Hepatocyte (in vitro differentiated cells): ENCODE measurements around the gene FGF2. TPM values are rescaled to one million over a fixed set of nuclear protein-coding genes. Genes with fewer than 3 reads are reported as not detected.

Experiments
- DNase-seq: peaks from one replicate; pipeline ENCODE4 v3.0.0-alpha.2; 2016; ENCODE audit warnings: low spot score
- H2AFZ ChIP-seq: fragments of 200-600 bp; sonication (generic); 2 replicates; pipeline ENCODE4 v1.6.0; 2016; ENCODE audit warnings: antibody characterized with exemption, mild to moderate bottlenecking
- H3K27ac ChIP-seq: fragments of 200-600 bp; sonication (generic); 2 replicates; pipeline ENCODE4 v1.5.1; 2016; ENCODE audit warnings: mild to moderate bottlenecking
- H3K27me3 ChIP-seq: fragments of 200-600 bp; sonication (generic); 2 replicates; pipeline ENCODE4 v1.6.1; 2016
- H3K36me3 ChIP-seq: fragments of 200-600 bp; sonication (generic); replicated peaks from 2 replicates; pipeline ENCODE4 v1.5.1; 2016; ENCODE audit warnings: low read depth; ENCODE audit not compliant: insufficient read depth
- H3K4me1 ChIP-seq: fragments of 200-600 bp; sonication (generic); 2 replicates; pipeline ENCODE4 v1.5.1; 2016; ENCODE audit warnings: mild to moderate bottlenecking, moderate library complexity; ENCODE audit not compliant: insufficient read depth
- H3K4me2 ChIP-seq: fragments of 200-600 bp; sonication (generic); 2 replicates; pipeline ENCODE4 v1.6.0; 2016
- H3K4me3 ChIP-seq: fragments of 200-600 bp; sonication (generic); 2 replicates; pipeline ENCODE4 v1.5.1; 2016; ENCODE audit warnings: mild to moderate bottlenecking
- H3K79me2 ChIP-seq: fragments of 200-600 bp; sonication (generic); 2 replicates; pipeline ENCODE4 v1.6.0; 2017; ENCODE audit warnings: mild to moderate bottlenecking
- H3K9me2 ChIP-seq: fragments of 200-600 bp; sonication (generic); replicated peaks from 2 replicates; pipeline ENCODE4 v1.6.0; 2017; ENCODE audit warnings: mild to moderate bottlenecking; ENCODE audit not compliant: insufficient read depth
- H3K9me3 ChIP-seq: fragments of 200-600 bp; sonication (generic); 2 replicates; pipeline ENCODE4 v1.5.1; 2016; ENCODE audit warnings: low read depth, mild to moderate bottlenecking
- H4K20me1 ChIP-seq: fragments of 200-600 bp; sonication (generic); 2 replicates; pipeline ENCODE4 v1.6.0; 2016; ENCODE audit warnings: mild to moderate bottlenecking; ENCODE audit not compliant: insufficient read depth, poor library complexity, severe bottlenecking
- CTCF ChIP-seq: fragments of 200-600 bp; sonication (generic); IDR thresholded peaks from 2 replicates; pipeline ENCODE4 v1.5.1; 2016; ENCODE audit warnings: antibody characterized with exemption, mild to moderate bottlenecking; ENCODE audit not compliant: poor library complexity
- EZH2 ChIP-seq: fragments of 200-600 bp; sonication (generic); IDR thresholded peaks from 2 replicates; pipeline ENCODE4 v1.6.1; 2016; ENCODE audit warnings: antibody characterized with exemption, mild to moderate bottlenecking, borderline replicate concordance
- EZH2phosphoT487 ChIP-seq: fragments of 200-600 bp; sonication (generic); IDR thresholded peaks from one replicate; pipeline ENCODE4 v1.6.1; 2018; ENCODE audit warnings: antibody characterized with exemption, mild to moderate bottlenecking, low read depth, moderate library complexity; ENCODE audit not compliant: unreplicated experiment, severe bottlenecking
- WGBS: methylation state at CpG from one replicate; pipeline ENCODE4 v1.1.6; 2016; ENCODE audit warnings: low lambda C conversion rate; ENCODE audit errors: missing lambda C conversion rate; 5-methylcytosine and 5-hydroxymethylcytosine counted together
- polyA plus RNA-seq: library from polyadenylated mRNA; unstranded; fragments of >200 nt; fragmentation: Nextera tagmentation; extraction: Ambion mirVana; gene quantifications from 2 replicates; pipeline ENCODE4 v1.2.1, GENCODE V29; 2016
- total RNA-seq: library from RNA; depleted of rRNA; stranded (reverse); fragments of >200 nt; gene quantifications from 2 replicates; pipeline ENCODE4 v1.2.3, GENCODE V29; 2014

FGF2 gene
- total and polyA plus RNA-seq, 2 experiments from 2014 or later, result 3.9 to 9.7 TPM

GRCh38 chr4:122833999-122834398, 7.4 kb downstream of the FGF2 start:
- H3K9me3 ChIP-seq, result no peaks in the 10 kb centered on the region
- H3K79me2 ChIP-seq, result peaks cover 44% of the 10 kb centered on the region
- H2AFZ ChIP-seq, result no peak overlapping the region
- H3K4me1 ChIP-seq, result peaks cover 4% of the 10 kb centered on the region
- 90% methylated on average over 4 of the region's 4 CpGs for WGBS
- H3K36me3 ChIP-seq, result no peaks in the 10 kb centered on the region
- H3K4me3 ChIP-seq, result no peak overlapping the region
- no peaks in the 10 kb centered on the region for H3K9me2 ChIP-seq
- H3K27me3 ChIP-seq, result peaks cover 3% of the 10 kb centered on the region
- H3K4me2 ChIP-seq, result no peak overlapping the region
- TF ChIP-seq EZH2, result no peak
- TF ChIP-seq EZH2phosphoT487, result no peak
- TF ChIP-seq CTCF, result no peak
- peaks cover 2% of the 10 kb centered on the region for H4K20me1 ChIP-seq
- DNase-seq, result no peak
- no peak overlapping the region for H3K27ac ChIP-seq

GRCh38 chr4:122836941-122837340, 10.3 kb downstream of the FGF2 start:
- no peaks in the 10 kb centered on the region for H3K27me3 ChIP-seq
- TF ChIP-seq EZH2, result no peak
- TF ChIP-seq CTCF, result no peak
- no peak for TF ChIP-seq EZH2phosphoT487
- H3K9me2 ChIP-seq, result no peaks in the 10 kb centered on the region
- no peak for DNase-seq
- peaks cover 26% of the 10 kb centered on the region for H3K79me2 ChIP-seq
- H3K9me3 ChIP-seq, result no peaks in the 10 kb centered on the region
- no peak overlapping the region for H2AFZ ChIP-seq
- no peaks in the 10 kb centered on the region for H3K36me3 ChIP-seq
- peaks cover 2% of the 10 kb centered on the region for H4K20me1 ChIP-seq
- H3K27ac ChIP-seq, result no peak overlapping the region
- no peak overlapping the region for H3K4me2 ChIP-seq
- no peak overlapping the region for H3K4me3 ChIP-seq
- 93% methylated on average over 2 of the region's 2 CpGs for WGBS
- H3K4me1 ChIP-seq, result no peaks in the 10 kb centered on the region

GRCh38 chr4:122838034-122838433, 11.4 kb downstream of the FGF2 start:
- no peaks in the 10 kb centered on the region for H3K27me3 ChIP-seq
- H3K36me3 ChIP-seq, result no peaks in the 10 kb centered on the region
- no peaks in the 10 kb centered on the region for H3K9me2 ChIP-seq
- DNase-seq, result no peak
- H3K79me2 ChIP-seq, result peaks cover 20% of the 10 kb centered on the region
- H4K20me1 ChIP-seq, result peaks cover 2% of the 10 kb centered on the region
- no peak overlapping the region for H3K4me2 ChIP-seq
- no peaks in the 10 kb centered on the region for H3K4me1 ChIP-seq
- no peak overlapping the region for H3K4me3 ChIP-seq
- H2AFZ ChIP-seq, result no peak overlapping the region
- H3K27ac ChIP-seq, result no peak overlapping the region
- WGBS, result 87% methylated on average over 1 of the region's 1 CpG
- H3K9me3 ChIP-seq, result no peaks in the 10 kb centered on the region
- TF ChIP-seq EZH2phosphoT487, result no peak
- TF ChIP-seq CTCF, result no peak
- TF ChIP-seq EZH2, result no peak

GRCh38 chr4:122842392-122842791, 15.8 kb downstream of the FGF2 start:
- no peak for DNase-seq
- H3K36me3 ChIP-seq, result no peaks in the 10 kb centered on the region
- 76% methylated on average over 1 of the region's 1 CpG for WGBS
- H3K4me3 ChIP-seq, result no peak overlapping the region
- H3K27me3 ChIP-seq, result no peaks in the 10 kb centered on the region
- H3K4me1 ChIP-seq, result no peaks in the 10 kb centered on the region
- peaks cover 2% of the 10 kb centered on the region for H4K20me1 ChIP-seq
- H2AFZ ChIP-seq, result no peak overlapping the region
- no peak overlapping the region for H3K4me2 ChIP-seq
- no peaks in the 10 kb centered on the region for H3K9me2 ChIP-seq
- H3K9me3 ChIP-seq, result no peaks in the 10 kb centered on the region
- TF ChIP-seq EZH2phosphoT487 (no peak), EZH2 (no peak), CTCF (no peak)
- H3K27ac ChIP-seq, result no peak overlapping the region
- peaks cover 7% of the 10 kb centered on the region for H3K79me2 ChIP-seq
